Sigmoid colon (tissue), 4 donors: ENCODE results near the gene DNAH14.

Source experiments
- EP300 ChIP-seq, 4 donors: sonication (generic); formaldehyde crosslinking; IDR thresholded peaks; one replicate each; pipeline ENCODE4 v1.6.1; 2017; ENCODE audit warnings: antibody characterized with exemption in 4 of 4
- POLR2A ChIP-seq, 2 donors: fragments of 450-650 bp; IDR thresholded peaks; one replicate each; pipeline ENCODE4 v1.6.1; 2016; ENCODE audit warnings: antibody characterized with exemption in 2 of 2, mild to moderate bottlenecking in 2 of 2, moderate library complexity in 2 of 2
- POLR2AphosphoS5 ChIP-seq, 4 donors: sonication (generic); formaldehyde crosslinking; IDR thresholded peaks; one replicate each; pipeline ENCODE4 v1.6.1; 2017; ENCODE audit warnings: antibody characterized with exemption in 4 of 4
- TF ChIP-seq, protein P1 (sequence below), 4 experiments: fragments of 450-650 bp in 3 of 4; fragments of 200-600 bp in 1 of 4; IDR thresholded peaks; one replicate each; pipeline ENCODE4 v1.5.1; 2016 to 2019; ENCODE audit warnings: antibody characterized with exemption in 4 of 4, mild to moderate bottlenecking in 3 of 4, moderate library complexity in 2 of 4

DNA sequence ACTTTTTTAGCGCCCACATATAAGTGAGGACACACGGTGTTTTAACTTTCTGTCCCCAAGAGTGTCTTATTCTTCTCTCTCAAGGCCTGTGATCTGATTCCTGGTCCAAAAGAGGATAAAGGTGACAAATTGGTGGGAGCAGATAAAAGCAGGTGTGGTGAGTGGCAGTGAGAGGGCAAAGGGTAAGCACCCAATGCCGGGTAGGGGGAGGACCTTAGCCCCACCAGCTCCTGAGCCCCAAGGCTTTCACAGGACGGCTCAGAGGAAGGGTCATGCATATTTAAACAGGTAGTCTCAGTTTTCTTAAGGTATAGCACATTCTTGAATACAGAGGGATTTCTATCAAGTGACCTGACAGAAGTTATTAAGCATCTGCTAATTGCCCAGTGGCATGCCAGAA lies 478.8 kb downstream of the DNAH14 start:
- no peak for TF ChIP-seq POLR2A (IDR thresholded peaks at IDR 0.05)
- TF ChIP-seq, protein P1, sequence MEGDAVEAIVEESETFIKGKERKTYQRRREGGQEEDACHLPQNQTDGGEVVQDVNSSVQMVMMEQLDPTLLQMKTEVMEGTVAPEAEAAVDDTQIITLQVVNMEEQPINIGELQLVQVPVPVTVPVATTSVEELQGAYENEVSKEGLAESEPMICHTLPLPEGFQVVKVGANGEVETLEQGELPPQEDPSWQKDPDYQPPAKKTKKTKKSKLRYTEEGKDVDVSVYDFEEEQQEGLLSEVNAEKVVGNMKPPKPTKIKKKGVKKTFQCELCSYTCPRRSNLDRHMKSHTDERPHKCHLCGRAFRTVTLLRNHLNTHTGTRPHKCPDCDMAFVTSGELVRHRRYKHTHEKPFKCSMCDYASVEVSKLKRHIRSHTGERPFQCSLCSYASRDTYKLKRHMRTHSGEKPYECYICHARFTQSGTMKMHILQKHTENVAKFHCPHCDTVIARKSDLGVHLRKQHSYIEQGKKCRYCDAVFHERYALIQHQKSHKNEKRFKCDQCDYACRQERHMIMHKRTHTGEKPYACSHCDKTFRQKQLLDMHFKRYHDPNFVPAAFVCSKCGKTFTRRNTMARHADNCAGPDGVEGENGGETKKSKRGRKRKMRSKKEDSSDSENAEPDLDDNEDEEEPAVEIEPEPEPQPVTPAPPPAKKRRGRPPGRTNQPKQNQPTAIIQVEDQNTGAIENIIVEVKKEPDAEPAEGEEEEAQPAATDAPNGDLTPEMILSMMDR (IDR thresholded peaks at IDR 0.05), result no peak
- peak in 1 of 4 donors; percentile 2 for TF ChIP-seq POLR2AphosphoS5 (IDR thresholded peaks at IDR 0.05)
- no peak for TF ChIP-seq EP300 (IDR thresholded peaks at IDR 0.05)
